Measurements from ENCODE around the gene PLA2G4C.

DNA sequence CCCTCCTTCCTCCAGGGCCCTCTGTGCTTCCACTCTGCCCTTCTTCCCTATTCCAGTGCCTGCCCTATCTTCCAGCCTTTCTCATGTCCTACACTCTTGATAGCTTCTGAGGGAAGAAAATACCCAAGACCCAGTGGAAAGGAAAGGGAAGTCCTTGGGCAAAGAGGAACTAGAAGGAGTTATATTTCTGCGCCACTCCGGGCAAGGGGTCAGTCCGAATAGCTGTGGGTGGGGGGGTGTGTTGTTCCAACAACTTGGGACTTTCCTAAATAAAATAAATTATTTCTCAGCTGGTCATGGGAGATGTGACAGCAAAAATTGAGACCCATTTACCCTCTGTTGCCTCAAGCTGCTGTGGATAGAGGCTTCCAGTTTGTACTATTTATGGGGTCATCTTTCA, 89.9 kb downstream of the PLA2G4C start:
- TF ChIP-seq, protein P1, sequence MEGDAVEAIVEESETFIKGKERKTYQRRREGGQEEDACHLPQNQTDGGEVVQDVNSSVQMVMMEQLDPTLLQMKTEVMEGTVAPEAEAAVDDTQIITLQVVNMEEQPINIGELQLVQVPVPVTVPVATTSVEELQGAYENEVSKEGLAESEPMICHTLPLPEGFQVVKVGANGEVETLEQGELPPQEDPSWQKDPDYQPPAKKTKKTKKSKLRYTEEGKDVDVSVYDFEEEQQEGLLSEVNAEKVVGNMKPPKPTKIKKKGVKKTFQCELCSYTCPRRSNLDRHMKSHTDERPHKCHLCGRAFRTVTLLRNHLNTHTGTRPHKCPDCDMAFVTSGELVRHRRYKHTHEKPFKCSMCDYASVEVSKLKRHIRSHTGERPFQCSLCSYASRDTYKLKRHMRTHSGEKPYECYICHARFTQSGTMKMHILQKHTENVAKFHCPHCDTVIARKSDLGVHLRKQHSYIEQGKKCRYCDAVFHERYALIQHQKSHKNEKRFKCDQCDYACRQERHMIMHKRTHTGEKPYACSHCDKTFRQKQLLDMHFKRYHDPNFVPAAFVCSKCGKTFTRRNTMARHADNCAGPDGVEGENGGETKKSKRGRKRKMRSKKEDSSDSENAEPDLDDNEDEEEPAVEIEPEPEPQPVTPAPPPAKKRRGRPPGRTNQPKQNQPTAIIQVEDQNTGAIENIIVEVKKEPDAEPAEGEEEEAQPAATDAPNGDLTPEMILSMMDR (IDR thresholded peaks at IDR 0.05; ENCODE audit: insufficient read depth, low read length, poor library complexity, severe bottlenecking), result no peak
- no peak for TF ChIP-seq EZH2phosphoT487 (conservative IDR thresholded peaks at IDR 0.05; ENCODE audit: low read length)
